ENCODE data around the gene ABHD14A.

Gene ABHD14A

GRCh38 chr3:51937014-51937413 lies 37.9 kb upstream of the ABHD14A start:
- TF ChIP-seq CTCF (IDR thresholded peaks at IDR 0.05; ENCODE audit: insufficient read depth, low read depth, low read length, missing control alignments), result no peak

GRCh38 chr3:51937611-51938450 lies 37.0 kb upstream of the ABHD14A start:
- TF ChIP-seq CTCF (IDR thresholded peaks at IDR 0.05; ENCODE audit: insufficient read depth, low read depth, low read length, missing control alignments), result no peak
- no peak overlapping the region for H3K4me3 ChIP-seq (ENCODE audit: low read length)
- no peak for DNase-seq (ENCODE audit: low read depth)

More at GRCh38 chr3:51937014-51937413, 37.9 kb upstream of the ABHD14A start:
- no peak for DNase-seq (ENCODE audit: low read depth)
- no peak overlapping the region for H3K4me3 ChIP-seq (ENCODE audit: low read length)

DNA sequence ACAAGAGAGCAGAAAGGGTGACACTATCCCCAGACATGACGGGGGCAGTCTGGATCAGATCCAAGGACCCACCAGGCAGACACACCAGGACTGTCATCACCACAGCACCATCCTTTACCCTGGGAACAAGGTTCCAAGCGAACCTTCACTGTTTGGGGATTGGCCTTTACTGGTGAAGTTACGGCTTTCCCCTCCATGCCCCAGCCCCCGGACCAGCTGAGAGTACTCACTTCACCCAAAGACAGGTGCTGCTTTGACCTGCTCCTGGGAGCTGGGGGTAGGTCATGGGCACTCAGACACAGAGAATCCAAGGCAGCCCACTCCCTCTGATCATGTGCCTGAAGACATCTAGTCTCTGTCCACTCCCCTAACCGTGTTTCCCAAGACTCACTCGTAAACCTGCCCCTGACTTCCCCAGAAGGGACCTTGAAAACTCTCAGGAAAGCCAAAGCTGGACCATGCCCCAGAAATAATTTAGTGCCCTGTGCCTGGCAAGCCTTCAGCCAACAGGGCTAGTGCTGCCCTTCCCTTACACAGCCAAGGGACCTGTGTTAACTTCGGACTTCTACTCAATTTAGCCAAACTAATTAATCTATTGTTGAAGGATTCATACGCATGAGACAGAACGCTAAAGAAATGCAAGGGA lies 36.0 kb upstream of the ABHD14A start:
- DNase-seq (ENCODE audit: low read depth), result no peak
- TF ChIP-seq CTCF (IDR thresholded peaks at IDR 0.05; ENCODE audit: insufficient read depth, low read depth, low read length, missing control alignments), result no peak
- H3K4me3 ChIP-seq (ENCODE audit: low read length), result no peak overlapping the region

GRCh38 chr3:51940648-51941462 lies 34.0 kb upstream of the ABHD14A start:
- no peak for TF ChIP-seq CTCF (IDR thresholded peaks at IDR 0.05; ENCODE audit: insufficient read depth, low read depth, low read length, missing control alignments)
- peak overlapping the region; percentile 82 for H3K4me3 ChIP-seq (ENCODE audit: low read length)
- DNase-seq (ENCODE audit: low read depth), result peak; percentile 23

DNA sequence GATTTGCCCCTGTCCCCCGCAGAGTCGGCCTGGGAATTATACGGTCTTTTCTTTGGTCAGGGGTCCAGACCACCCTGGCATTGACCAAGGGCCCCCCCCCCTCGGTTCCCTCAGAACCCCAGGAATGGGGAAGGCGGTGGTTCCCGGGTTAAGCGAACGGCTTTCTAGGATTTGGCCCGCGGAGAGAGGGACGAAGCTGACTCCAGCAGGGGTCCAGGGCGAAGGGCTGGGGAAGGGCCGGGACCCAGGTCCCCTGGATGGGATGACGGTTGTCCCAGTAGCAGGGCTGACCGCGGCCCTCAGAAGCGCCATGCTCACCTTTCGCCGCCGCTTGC lies 33.4 kb upstream of the ABHD14A start:
- DNase-seq (ENCODE audit: low read depth), result no peak
- TF ChIP-seq CTCF (IDR thresholded peaks at IDR 0.05; ENCODE audit: insufficient read depth, low read depth, low read length, missing control alignments), result no peak
- peak overlapping the region; percentile 82 for H3K4me3 ChIP-seq (ENCODE audit: low read length)

DNA sequence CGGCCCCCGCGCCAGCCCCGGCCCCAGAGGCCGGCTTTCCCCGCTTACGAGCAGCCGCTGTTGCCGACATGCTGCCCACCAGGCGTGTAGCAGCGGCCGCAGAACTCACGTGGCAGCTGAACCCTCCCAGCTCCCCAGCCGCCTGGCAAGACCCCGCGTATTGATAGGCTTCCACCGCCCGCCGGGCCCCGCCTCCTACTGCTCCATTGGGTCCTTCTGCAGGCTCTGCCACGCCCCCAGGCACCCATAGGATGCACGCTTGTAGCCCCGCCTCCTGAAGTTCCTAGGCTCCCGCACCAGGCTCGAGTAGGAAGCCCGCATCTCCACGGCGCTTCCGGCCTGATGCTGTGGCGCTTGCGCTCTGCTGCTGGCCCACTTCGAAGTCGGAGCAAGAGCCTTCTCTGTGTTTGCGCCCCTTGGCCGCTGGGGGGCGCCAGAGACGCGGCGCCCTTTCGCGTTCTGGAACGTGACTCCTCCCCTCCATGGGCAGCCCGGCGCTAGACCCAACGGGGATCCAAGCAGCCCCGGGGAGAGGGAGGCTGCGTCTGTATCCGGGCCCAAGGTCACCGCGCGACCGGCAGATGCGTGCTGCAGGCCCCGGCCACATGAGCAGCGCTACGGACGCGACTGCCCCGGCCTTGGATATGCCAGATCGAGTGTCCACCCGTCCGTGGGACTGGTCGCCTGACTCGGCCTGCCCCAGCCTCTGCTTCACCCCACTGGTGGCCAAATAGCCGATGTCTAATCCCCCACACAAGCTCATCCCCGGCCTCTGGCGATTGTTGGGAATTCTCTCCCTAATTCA lies 32.9 kb upstream of the ABHD14A start, which contains the start of the genes PARP3 and RRP9:
Gene PARP3 (plus strand): TSS at position 566 of the 805 bp plus-strand sequence. CDS start 993 bp downstream, outside the sequence.
Gene RRP9 (minus strand): TSS at position 107 of the 805 bp plus-strand sequence. CDS start 37 bp downstream, at position 70.
- DNase-seq (ENCODE audit: low read depth), result peak; percentile 100
- H3K4me3 ChIP-seq (ENCODE audit: low read length), result peak within 1 kb of the TSS; percentile 82
- TF ChIP-seq CTCF (IDR thresholded peaks at IDR 0.05; ENCODE audit: insufficient read depth, low read depth, low read length, missing control alignments), result peak; percentile 98

Data from epithelial cell of esophagus (primary cell).